Neural cell (in vitro differentiated cells): Measurements from ENCODE around the gene XPR1.

Source experiments
- CTCF ChIP-seq: fragments of 450-650 bp; IDR thresholded peaks from 2 replicates; pipeline ENCODE4 v1.5.1; 2014; ENCODE audit warnings: antibody characterized with exemption, mild to moderate bottlenecking, moderate library complexity; ENCODE audit not compliant: poor library complexity, severe bottlenecking
- POLR2AphosphoS5 ChIP-seq: IDR thresholded peaks from 2 replicates; pipeline ENCODE4 v1.6.1; 2012
- REST ChIP-seq: IDR thresholded peaks from 2 replicates; pipeline ENCODE4 v1.6.1; 2012; ENCODE audit warnings: borderline replicate concordance

GRCh38 chr1:180731131-180731530, 99.3 kb downstream of the XPR1 start:
- no peak for TF ChIP-seq CTCF
- TF ChIP-seq POLR2AphosphoS5: no peak
- TF ChIP-seq REST: no peak
